ENCODE measurements around the gene FABP7.
"Not testable (repeated sequence)": the region's sequence is repeated elsewhere in the genome, so short reads cannot be mapped to it uniquely, and the experiment has no call there.

Gene FABP7

GRCh38 chr6:122746688-122747087 is 32.8 kb upstream of the FABP7 start:
- no peak for DNase-seq (ENCODE audit: insufficient read length, low spot score)
- FAIRE-seq: no peak

GRCh38 chr6:122747573-122747972 is 31.9 kb upstream of the FABP7 start:
- no peak for DNase-seq (ENCODE audit: insufficient read length, low spot score)
- peak; percentile 51 for FAIRE-seq
- TF ChIP-seq SPI1 (IDR thresholded peaks at IDR 0.05; ENCODE audit: low read depth, low read length): peak; percentile 96
- TF ChIP-seq POLR2AphosphoS5 (IDR thresholded peaks at IDR 0.05; ENCODE audit: low read depth, low read length): no peak
- no peak for TF ChIP-seq PAX5 (IDR thresholded peaks at IDR 0.05; ENCODE audit: insufficient read depth, low read length, severe bottlenecking)
- no peak for TF ChIP-seq POU2F2 (IDR thresholded peaks at IDR 0.05; ENCODE audit: low read depth, low read length)
- no peak for TF ChIP-seq TAF1 (IDR thresholded peaks at IDR 0.05; ENCODE audit: low read depth, low read length)
- TF ChIP-seq POLR2A (IDR thresholded peaks at IDR 0.05; ENCODE audit: low read depth, low read length): no peak

More at GRCh38 chr6:122746688-122747087, 32.8 kb upstream of the FABP7 start:
- TF ChIP-seq SPI1 (IDR thresholded peaks at IDR 0.05; ENCODE audit: low read depth, low read length): no peak
- TF ChIP-seq POLR2A (IDR thresholded peaks at IDR 0.05; ENCODE audit: low read depth, low read length): no peak
- TF ChIP-seq POU2F2 (IDR thresholded peaks at IDR 0.05; ENCODE audit: low read depth, low read length): no peak
- TF ChIP-seq TAF1 (IDR thresholded peaks at IDR 0.05; ENCODE audit: low read depth, low read length): no peak
- TF ChIP-seq PAX5 (IDR thresholded peaks at IDR 0.05; ENCODE audit: insufficient read depth, low read length, severe bottlenecking): no peak
- no peak for TF ChIP-seq POLR2AphosphoS5 (IDR thresholded peaks at IDR 0.05; ENCODE audit: low read depth, low read length)

- not testable (repeated sequence) for DNase-seq (ENCODE audit: insufficient read length, low spot score); FAIRE-seq
Measured at GRCh38 chr6:122748945-122749344, 30.6 kb upstream of the FABP7 start.

- no peak for FAIRE-seq
- no peak for DNase-seq (ENCODE audit: insufficient read length, low spot score)
- no peak for TF ChIP-seq TAF1 (IDR thresholded peaks at IDR 0.05; ENCODE audit: low read depth, low read length)
- TF ChIP-seq POU2F2 (IDR thresholded peaks at IDR 0.05; ENCODE audit: low read depth, low read length): no peak
- TF ChIP-seq POLR2A (IDR thresholded peaks at IDR 0.05; ENCODE audit: low read depth, low read length): no peak
- no peak for TF ChIP-seq POLR2AphosphoS5 (IDR thresholded peaks at IDR 0.05; ENCODE audit: low read depth, low read length)
- TF ChIP-seq PAX5 (IDR thresholded peaks at IDR 0.05; ENCODE audit: insufficient read depth, low read length, severe bottlenecking): no peak
- TF ChIP-seq SPI1 (IDR thresholded peaks at IDR 0.05; ENCODE audit: low read depth, low read length): no peak
Measured at GRCh38 chr6:122749451-122750050, 30.0 kb upstream of the FABP7 start.

- no peak for TF ChIP-seq SPI1 (IDR thresholded peaks at IDR 0.05; ENCODE audit: low read depth, low read length)
- TF ChIP-seq POU2F2 (IDR thresholded peaks at IDR 0.05; ENCODE audit: low read depth, low read length): no peak
- no peak for TF ChIP-seq TAF1 (IDR thresholded peaks at IDR 0.05; ENCODE audit: low read depth, low read length)
- TF ChIP-seq POLR2AphosphoS5 (IDR thresholded peaks at IDR 0.05; ENCODE audit: low read depth, low read length): no peak
- no peak for TF ChIP-seq PAX5 (IDR thresholded peaks at IDR 0.05; ENCODE audit: insufficient read depth, low read length, severe bottlenecking)
- no peak for TF ChIP-seq POLR2A (IDR thresholded peaks at IDR 0.05; ENCODE audit: low read depth, low read length)
- FAIRE-seq (peak; percentile 90), DNase-seq (ENCODE audit: insufficient read length, low spot score) (no peak)
Measured at GRCh38 chr6:122751326-122751725, 28.2 kb upstream of the FABP7 start.

GRCh38 chr6:122752459-122752858 is 27.1 kb upstream of the FABP7 start:
- DNase-seq (ENCODE audit: insufficient read length, low spot score) (no peak), FAIRE-seq (no peak)
- no peak for TF ChIP-seq POU2F2 (IDR thresholded peaks at IDR 0.05; ENCODE audit: low read depth, low read length)
- no peak for TF ChIP-seq TAF1 (IDR thresholded peaks at IDR 0.05; ENCODE audit: low read depth, low read length)
- TF ChIP-seq SPI1 (IDR thresholded peaks at IDR 0.05; ENCODE audit: low read depth, low read length): no peak
- TF ChIP-seq POLR2A (IDR thresholded peaks at IDR 0.05; ENCODE audit: low read depth, low read length): no peak
- no peak for TF ChIP-seq POLR2AphosphoS5 (IDR thresholded peaks at IDR 0.05; ENCODE audit: low read depth, low read length)
- no peak for TF ChIP-seq PAX5 (IDR thresholded peaks at IDR 0.05; ENCODE audit: insufficient read depth, low read length, severe bottlenecking)

- peak; percentile 68 for FAIRE-seq
- TF ChIP-seq TAF1 (IDR thresholded peaks at IDR 0.05; ENCODE audit: low read depth, low read length): no peak
- no peak for TF ChIP-seq POLR2A (IDR thresholded peaks at IDR 0.05; ENCODE audit: low read depth, low read length)
- TF ChIP-seq SPI1 (IDR thresholded peaks at IDR 0.05; ENCODE audit: low read depth, low read length): no peak
- no peak for TF ChIP-seq POLR2AphosphoS5 (IDR thresholded peaks at IDR 0.05; ENCODE audit: low read depth, low read length)
- no peak for TF ChIP-seq POU2F2 (IDR thresholded peaks at IDR 0.05; ENCODE audit: low read depth, low read length)
- no peak for TF ChIP-seq PAX5 (IDR thresholded peaks at IDR 0.05; ENCODE audit: insufficient read depth, low read length, severe bottlenecking)
- no peak for DNase-seq (ENCODE audit: insufficient read length, low spot score)
Measured at GRCh38 chr6:122753000-122753687, 26.4 kb upstream of the FABP7 start.

GRCh38 chr6:122753688-122754056 is 25.8 kb upstream of the FABP7 start:
- DNase-seq (ENCODE audit: insufficient read length, low spot score) (no peak), FAIRE-seq (no peak)
- TF ChIP-seq TAF1 (IDR thresholded peaks at IDR 0.05; ENCODE audit: low read depth, low read length) (no peak), POU2F2 (IDR thresholded peaks at IDR 0.05; ENCODE audit: low read depth, low read length) (no peak), SPI1 (IDR thresholded peaks at IDR 0.05; ENCODE audit: low read depth, low read length) (no peak)

GRCh38 chr6:122754191-122754731 is 25.3 kb upstream of the FABP7 start:
- DNase-seq (ENCODE audit: insufficient read length, low spot score) (no peak), FAIRE-seq (no peak)
- TF ChIP-seq POLR2AphosphoS5 (IDR thresholded peaks at IDR 0.05; ENCODE audit: low read depth, low read length) (no peak), POLR2A (IDR thresholded peaks at IDR 0.05; ENCODE audit: low read depth, low read length) (no peak), SPI1 (IDR thresholded peaks at IDR 0.05; ENCODE audit: low read depth, low read length) (no peak), PAX5 (IDR thresholded peaks at IDR 0.05; ENCODE audit: insufficient read depth, low read length, severe bottlenecking) (no peak), TAF1 (IDR thresholded peaks at IDR 0.05; ENCODE audit: low read depth, low read length) (no peak), POU2F2 (IDR thresholded peaks at IDR 0.05; ENCODE audit: low read depth, low read length) (no peak)

- no peak for FAIRE-seq
- no peak for DNase-seq (ENCODE audit: insufficient read length, low spot score)
- TF ChIP-seq POLR2A (IDR thresholded peaks at IDR 0.05; ENCODE audit: low read depth, low read length) (no peak), POLR2AphosphoS5 (IDR thresholded peaks at IDR 0.05; ENCODE audit: low read depth, low read length) (no peak), SPI1 (IDR thresholded peaks at IDR 0.05; ENCODE audit: low read depth, low read length) (no peak)
Measured at GRCh38 chr6:122755901-122756300, 23.6 kb upstream of the FABP7 start.

Data from GM12891 (cell line).